HEK293 (cell line): ENCODE results near the gene ITGB8.

Experiments used
- CTCF ChIA-PET: fragments of 350-600 bp; formaldehyde crosslinking; extraction: SDS; loops from one replicate; lab custom pipeline; 2021; ENCODE audit warnings: antibody characterized with exemption; lab: Yijun Ruan, JAX
- POLR2A ChIA-PET: fragments of 300-600 bp; formaldehyde crosslinking; extraction: SDS; loops from one replicate; lab custom pipeline; 2020; ENCODE audit warnings: antibody characterized with exemption, inconsistent platforms; lab: Yijun Ruan, JAX
- H3K27ac ChIP-seq: fragments of 200-500 bp; sonication (Bioruptor generic); 2 replicates; pipeline ENCODE4 v1.5.1; 2014; ENCODE audit warnings: low read depth, low read length, control low read depth, inconsistent platforms; ENCODE audit errors: extremely low read depth
- H3K36me3 ChIP-seq, 2 experiments: fragments of 200-500 bp in 1 of 2; sonication (Bioruptor generic) in 1 of 2; 1 replicate in 1 of 2; 2 replicates in 1 of 2; pipeline ENCODE4 v1.5.1; 2014 to 2017; ENCODE audit warnings: inconsistent platforms in 2 of 2, low read length in 2 of 2; ENCODE audit not compliant: control insufficient read depth in 2 of 2, insufficient read depth in 1 of 2
- H3K4me1 ChIP-seq: fragments of 200-500 bp; sonication (Bioruptor generic); 2 replicates; pipeline ENCODE4 v1.5.1; 2014; ENCODE audit warnings: mild to moderate bottlenecking, low read length, inconsistent platforms; ENCODE audit not compliant: control insufficient read depth, insufficient read depth
- H3K4me3 ChIP-seq: 2 replicates; pipeline ENCODE4 v1.5.1; 2011; ENCODE audit warnings: low read depth, mild to moderate bottlenecking, control low read depth, low read length, moderate library complexity
- H3K9me3 ChIP-seq: fragments of 200-500 bp; sonication (Bioruptor generic); 2 replicates; pipeline ENCODE4 v1.5.1; 2014; ENCODE audit warnings: low read depth, low read length, inconsistent platforms; ENCODE audit not compliant: control insufficient read depth, insufficient read depth
- ATF2 ChIP-seq: fragments of 450-650 bp; formaldehyde crosslinking; IDR thresholded peaks from 2 replicates; pipeline ENCODE4 v1.5.1; 2016; ENCODE audit warnings: missing biosample characterization, missing genetic modification characterization, low read depth
- GLI2 ChIP-seq: fragments of 450-650 bp; formaldehyde crosslinking; IDR thresholded peaks from 2 replicates; pipeline ENCODE4; 2017; ENCODE audit warnings: missing biosample characterization, missing genetic modification characterization, low read depth, borderline replicate concordance
- GLIS1 ChIP-seq: fragments of 450-650 bp; formaldehyde crosslinking; IDR thresholded peaks from 2 replicates; pipeline ENCODE4 v1.5.1; 2016; ENCODE audit warnings: missing biosample characterization, missing genetic modification characterization
- SETDB1 ChIP-seq: IDR thresholded peaks from one replicate; pipeline ENCODE4 v1.6.1; 2017; ENCODE audit warnings: mild to moderate bottlenecking, low read length, moderate library complexity, mixed read lengths; ENCODE audit not compliant: insufficient read length
- ZBTB48 ChIP-seq: fragments of 450-650 bp; formaldehyde crosslinking; IDR thresholded peaks from 2 replicates; pipeline ENCODE4 v1.5.1; 2016; ENCODE audit warnings: missing biosample characterization, missing genetic modification characterization
- ZBTB8A ChIP-seq: fragments of 450-650 bp; formaldehyde crosslinking; IDR thresholded peaks from 2 replicates; pipeline ENCODE4 v1.5.1; 2016; ENCODE audit warnings: missing biosample characterization, missing genetic modification characterization
- ZNF10 ChIP-seq: fragments of 450-650 bp; formaldehyde crosslinking; IDR thresholded peaks from 2 replicates; pipeline ENCODE4 v1.5.1; 2017; ENCODE audit warnings: missing biosample characterization, missing genetic modification characterization
- ZNF132 ChIP-seq: fragments of 450-650 bp; formaldehyde crosslinking; IDR thresholded peaks from 2 replicates; pipeline ENCODE4 v1.5.1; 2017; ENCODE audit warnings: missing biosample characterization, missing genetic modification characterization, borderline replicate concordance
- ZNF23 ChIP-seq: fragments of 450-650 bp; formaldehyde crosslinking; IDR thresholded peaks from 2 replicates; pipeline ENCODE4 v1.5.1; 2016; ENCODE audit warnings: missing biosample characterization, missing genetic modification characterization, borderline replicate concordance
- ZNF266 ChIP-seq: fragments of 450-650 bp; formaldehyde crosslinking; IDR thresholded peaks from 2 replicates; pipeline ENCODE4 v1.5.1; 2016; ENCODE audit warnings: missing biosample characterization, missing genetic modification characterization, low read depth
- ZNF391 ChIP-seq: fragments of 450-650 bp; formaldehyde crosslinking; IDR thresholded peaks from 2 replicates; pipeline ENCODE4 v1.5.1; 2016; ENCODE audit warnings: low read depth, missing biosample characterization, missing genetic modification characterization, borderline replicate concordance
- ZNF404 ChIP-seq: fragments of 450-650 bp; formaldehyde crosslinking; IDR thresholded peaks from 2 replicates; pipeline ENCODE4 v1.5.1; 2017; ENCODE audit warnings: missing biosample characterization, missing genetic modification characterization
- ZNF423 ChIP-seq: fragments of 450-650 bp; formaldehyde crosslinking; IDR thresholded peaks from 2 replicates; pipeline ENCODE4 v1.5.1; 2016; ENCODE audit warnings: missing biosample characterization, missing genetic modification characterization
- ZNF426 ChIP-seq: fragments of 450-650 bp; formaldehyde crosslinking; IDR thresholded peaks from 2 replicates; pipeline ENCODE4 v1.5.1; 2017; ENCODE audit warnings: missing biosample characterization, missing genetic modification characterization, mild to moderate bottlenecking, inconsistent platforms, moderate library complexity
- ZNF544 ChIP-seq: fragments of 450-650 bp; formaldehyde crosslinking; IDR thresholded peaks from 2 replicates; pipeline ENCODE4 v1.5.0; 2017; ENCODE audit warnings: missing biosample characterization, missing genetic modification characterization
- ZNF580 ChIP-seq: fragments of 450-650 bp; formaldehyde crosslinking; IDR thresholded peaks from 2 replicates; pipeline ENCODE4 v1.5.1; 2016; ENCODE audit warnings: missing biosample characterization, missing genetic modification characterization
- ZNF623 ChIP-seq: fragments of 450-650 bp; formaldehyde crosslinking; IDR thresholded peaks from 2 replicates; pipeline ENCODE4 v1.5.1; 2016; ENCODE audit warnings: missing biosample characterization, missing genetic modification characterization
- ZNF654 ChIP-seq: fragments of 450-650 bp; formaldehyde crosslinking; IDR thresholded peaks from 2 replicates; pipeline ENCODE4 v1.5.1; 2016; ENCODE audit warnings: low read depth, missing biosample characterization, missing genetic modification characterization
- ZNF707 ChIP-seq: fragments of 450-650 bp; formaldehyde crosslinking; IDR thresholded peaks from 2 replicates; pipeline ENCODE4 v1.5.1; 2016; ENCODE audit warnings: missing biosample characterization, missing genetic modification characterization
- ZNF768 ChIP-seq: fragments of 450-650 bp; formaldehyde crosslinking; IDR thresholded peaks from 2 replicates; pipeline ENCODE4 v1.5.1; 2018; ENCODE audit warnings: missing biosample characterization, mild to moderate bottlenecking, missing genetic modification characterization
- ZNF777 ChIP-seq: fragments of 450-650 bp; formaldehyde crosslinking; IDR thresholded peaks from 2 replicates; pipeline ENCODE4 v1.5.1; 2017; ENCODE audit warnings: missing biosample characterization, missing genetic modification characterization, borderline replicate concordance
- ZNF837 ChIP-seq: fragments of 450-650 bp; formaldehyde crosslinking; IDR thresholded peaks from 2 replicates; pipeline ENCODE4 v1.5.1; 2016; ENCODE audit warnings: missing biosample characterization, missing genetic modification characterization
- TF ChIP-seq, protein P1 (sequence below): fragments of 450-650 bp; formaldehyde crosslinking; IDR thresholded peaks from 2 replicates; pipeline ENCODE4 v1.5.1; 2016; ENCODE audit warnings: missing biosample characterization, missing genetic modification characterization
- TF ChIP-seq, protein P2 (sequence below): fragments of 450-650 bp; formaldehyde crosslinking; IDR thresholded peaks from 2 replicates; pipeline ENCODE4 v1.5.1; 2016; ENCODE audit warnings: missing biosample characterization, missing genetic modification characterization
- TF ChIP-seq, protein P3 (sequence below): fragments of 450-650 bp; formaldehyde crosslinking; IDR thresholded peaks from 2 replicates; pipeline ENCODE4 v1.5.1; 2016; ENCODE audit warnings: missing biosample characterization, missing genetic modification characterization

The ITGB8 gene

GRCh38 chr7:20393616-20394015, 62.9 kb downstream of the ITGB8 start (continued):
- TF ChIP-seq, protein P1, sequence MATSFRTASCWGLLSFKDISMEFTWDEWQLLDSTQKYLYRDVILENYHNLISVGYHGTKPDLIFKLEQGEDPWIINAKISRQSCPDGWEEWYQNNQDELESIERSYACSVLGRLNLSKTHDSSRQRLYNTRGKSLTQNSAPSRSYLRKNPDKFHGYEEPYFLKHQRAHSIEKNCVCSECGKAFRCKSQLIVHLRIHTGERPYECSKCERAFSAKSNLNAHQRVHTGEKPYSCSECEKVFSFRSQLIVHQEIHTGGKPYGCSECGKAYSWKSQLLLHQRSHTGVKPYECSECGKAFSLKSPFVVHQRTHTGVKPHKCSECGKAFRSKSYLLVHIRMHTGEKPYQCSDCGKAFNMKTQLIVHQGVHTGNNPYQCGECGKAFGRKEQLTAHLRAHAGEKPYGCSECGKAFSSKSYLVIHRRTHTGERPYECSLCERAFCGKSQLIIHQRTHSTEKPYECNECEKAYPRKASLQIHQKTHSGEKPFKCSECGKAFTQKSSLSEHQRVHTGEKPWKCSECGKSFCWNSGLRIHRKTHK (tag by site-specific recombination), result no peak
- TF ChIP-seq ZNF23 (no peak), GLIS1 (tag by site-specific recombination) (no peak), SETDB1 (no peak)

DNA sequence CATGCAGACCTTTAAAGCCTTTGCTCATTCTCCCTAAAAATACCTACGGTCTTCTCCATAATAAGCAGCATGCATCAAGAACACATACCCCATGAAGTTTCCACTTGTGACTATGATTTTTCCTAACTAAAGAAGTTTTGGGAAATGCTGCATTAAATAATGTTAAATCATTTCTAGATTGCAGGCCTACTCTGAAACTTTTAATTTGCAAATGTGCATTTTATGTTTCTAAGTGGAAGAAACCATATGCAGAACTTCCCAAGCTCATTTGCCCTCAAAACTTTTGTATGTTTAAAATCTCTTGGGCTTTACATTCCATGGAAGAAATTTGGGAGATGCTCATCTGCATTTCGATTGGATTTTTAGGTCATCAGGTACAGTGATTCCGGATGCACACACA, 63.6 kb downstream of the ITGB8 start:
- H3K36me3 ChIP-seq, result no peaks in the 10 kb centered on the region; a peak in 2 of 3 replicates
- ChIA-PET POLR2A (no interaction called here), CTCF (interaction anchor here (0.5 to 0.6 kb wide), 2 partner anchors 63 to 238 kb away, joined by 3 to 4 read pairs; no protein-coding TSS in a partner anchor)
- H3K9me3 ChIP-seq, result no peaks in the 10 kb centered on the region
- H3K27ac ChIP-seq, result no peak overlapping the region
- H3K4me1 ChIP-seq, result no peaks in the 10 kb centered on the region
- H3K4me3 ChIP-seq, result no peak overlapping the region
- no peak for TF ChIP-seq ZNF654
- no peak for TF ChIP-seq ZBTB8A
- no peak for TF ChIP-seq ZNF23
- TF ChIP-seq, protein P2, sequence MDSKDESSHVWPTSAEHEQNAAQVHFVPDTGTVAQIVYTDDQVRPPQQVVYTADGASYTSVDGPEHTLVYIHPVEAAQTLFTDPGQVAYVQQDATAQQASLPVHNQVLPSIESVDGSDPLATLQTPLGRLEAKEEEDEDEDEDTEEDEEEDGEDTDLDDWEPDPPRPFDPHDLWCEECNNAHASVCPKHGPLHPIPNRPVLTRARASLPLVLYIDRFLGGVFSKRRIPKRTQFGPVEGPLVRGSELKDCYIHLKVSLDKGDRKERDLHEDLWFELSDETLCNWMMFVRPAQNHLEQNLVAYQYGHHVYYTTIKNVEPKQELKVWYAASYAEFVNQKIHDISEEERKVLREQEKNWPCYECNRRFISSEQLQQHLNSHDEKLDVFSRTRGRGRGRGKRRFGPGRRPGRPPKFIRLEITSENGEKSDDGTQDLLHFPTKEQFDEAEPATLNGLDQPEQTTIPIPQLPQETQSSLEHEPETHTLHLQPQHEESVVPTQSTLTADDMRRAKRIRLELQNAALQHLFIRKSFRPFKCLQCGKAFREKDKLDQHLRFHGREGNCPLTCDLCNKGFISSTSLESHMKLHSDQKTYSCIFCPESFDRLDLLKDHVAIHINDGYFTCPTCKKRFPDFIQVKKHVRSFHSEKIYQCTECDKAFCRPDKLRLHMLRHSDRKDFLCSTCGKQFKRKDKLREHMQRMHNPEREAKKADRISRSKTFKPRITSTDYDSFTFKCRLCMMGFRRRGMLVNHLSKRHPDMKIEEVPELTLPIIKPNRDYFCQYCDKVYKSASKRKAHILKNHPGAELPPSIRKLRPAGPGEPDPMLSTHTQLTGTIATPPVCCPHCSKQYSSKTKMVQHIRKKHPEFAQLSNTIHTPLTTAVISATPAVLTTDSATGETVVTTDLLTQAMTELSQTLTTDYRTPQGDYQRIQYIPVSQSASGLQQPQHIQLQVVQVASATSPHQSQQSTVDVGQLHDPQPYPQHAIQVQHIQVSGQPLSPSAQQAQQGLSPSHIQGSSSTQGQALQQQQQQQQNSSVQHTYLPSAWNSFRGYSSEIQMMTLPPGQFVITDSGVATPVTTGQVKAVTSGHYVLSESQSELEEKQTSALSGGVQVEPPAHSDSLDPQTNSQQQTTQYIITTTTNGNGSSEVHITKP (tag by site-specific recombination), result no peak
- TF ChIP-seq ZNF777 (tag by site-specific recombination), result no peak
- TF ChIP-seq ATF2 (tag by site-specific recombination), result no peak

- Histone ChIP-seq H3K4me1 (no peaks in the 10 kb centered on the region), H3K4me3 (no peak overlapping the region), H3K27ac (no peak overlapping the region), H3K9me3 (no peaks in the 10 kb centered on the region), H3K36me3 (no peaks in the 10 kb centered on the region; a peak in 2 of 3 replicates)
- ChIA-PET CTCF (no interaction called here), POLR2A (no interaction called here)
- TF ChIP-seq ZNF707 (tag by site-specific recombination) (no peak), ZNF768 (tag by site-specific recombination) (no peak), ZBTB48 (tag by site-specific recombination) (no peak), ZNF404 (tag by site-specific recombination) (no peak), ZNF623 (no peak), ZNF544 (tag by site-specific recombination) (no peak), ZNF580 (tag by site-specific recombination) (no peak), ZNF837 (tag by site-specific recombination) (no peak), ZNF10 (tag by site-specific recombination) (no peak), GLI2 (no peak), ZNF391 (tag by site-specific recombination) (no peak), ZNF132 (tag by site-specific recombination) (no peak), ZNF423 (tag by site-specific recombination) (no peak), ZNF266 (no peak), ZNF426 (tag by site-specific recombination) (no peak), ATF2 (tag by site-specific recombination) (no peak)
- TF ChIP-seq, protein P3, sequence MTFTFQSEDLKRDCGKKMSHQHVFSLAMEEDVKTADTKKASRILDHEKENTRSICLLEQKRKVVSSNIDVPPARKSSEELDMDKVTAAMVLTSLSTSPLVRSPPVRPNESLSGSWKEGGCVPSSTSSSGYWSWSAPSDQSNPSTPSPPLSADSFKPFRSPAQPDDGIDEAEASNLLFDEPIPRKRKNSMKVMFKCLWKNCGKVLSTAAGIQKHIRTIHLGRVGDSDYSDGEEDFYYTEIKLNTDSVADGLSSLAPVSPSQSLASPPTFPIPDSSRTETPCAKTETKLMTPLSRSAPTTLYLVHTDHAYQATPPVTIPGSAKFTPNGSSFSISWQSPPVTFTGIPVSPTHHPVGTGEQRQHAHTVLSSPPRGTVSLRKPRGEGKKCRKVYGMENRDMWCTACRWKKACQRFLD (tag by site-specific recombination), result no peak
These were observed 64.4 kb downstream of the ITGB8 start for GRCh38 chr7:20395104-20395503.
